A673 (cell line): ENCODE results near the gene KEL. TPM values are rescaled to one million over a fixed set of nuclear protein-coding genes. Genes with fewer than 3 reads are reported as not detected.

Experiments used
- BruUV-seq: library from RNA; stranded (reverse); fragments of 400-500 nt; replicated peaks from 2 replicates; lab custom pipeline; 2021; lab: Mats Ljungman, UMichigan
- CTCF ChIA-PET: fragments of 300-600 bp; sonication (Branson Sonifier 250); formaldehyde crosslinking; loops from one replicate; lab custom pipeline; 2022; ENCODE audit warnings: antibody characterized with exemption; lab: Charles Lee
- POLR2A ChIA-PET: fragments of 300-600 bp; sonication (Branson Sonifier 250); formaldehyde crosslinking; loops from one replicate; lab custom pipeline; 2022; ENCODE audit warnings: antibody characterized with exemption; ENCODE audit not compliant: low non-redundant PET; lab: Charles Lee
- DNase-seq: peaks from one replicate; pipeline ENCODE4 v3.0.0-alpha.2; 2015; ENCODE audit warnings: low spot score
- H3K27ac ChIP-seq: fragments of 200-600 bp; sonication (generic); 2 replicates; pipeline ENCODE4 v1.5.1; 2016; ENCODE audit warnings: mixed run types, low read depth, mild to moderate bottlenecking, mixed read lengths, antibody characterized with exemption, low read length; ENCODE audit not compliant: poor library complexity, severe bottlenecking
- H3K27me3 ChIP-seq: fragments of 200-600 bp; sonication (generic); replicated peaks from 2 replicates; pipeline ENCODE4 v1.6.1; 2017; ENCODE audit warnings: mixed run types, low read depth, mild to moderate bottlenecking, mixed read lengths, antibody characterized with exemption, low read length; ENCODE audit not compliant: insufficient read depth, poor library complexity
- H3K36me3 ChIP-seq: fragments of 200-600 bp; sonication (generic); 2 replicates; pipeline ENCODE4 v1.6.1; 2016; ENCODE audit warnings: mixed run types, mild to moderate bottlenecking, mixed read lengths, antibody characterized with exemption, low read length; ENCODE audit not compliant: insufficient read depth, poor library complexity, severe bottlenecking
- H3K4me1 ChIP-seq: fragments of 200-600 bp; sonication (generic); 2 replicates; pipeline ENCODE4 v1.6.1; 2017; ENCODE audit warnings: mixed run types, mild to moderate bottlenecking, mixed read lengths, antibody characterized with exemption, low read length; ENCODE audit not compliant: insufficient read depth, poor library complexity, severe bottlenecking
- H3K4me3 ChIP-seq: fragments of 200-600 bp; sonication (generic); 2 replicates; pipeline ENCODE4 v1.5.1; 2016; ENCODE audit warnings: low read depth, mixed run types, mild to moderate bottlenecking, mixed read lengths, low read length; ENCODE audit not compliant: poor library complexity, severe bottlenecking
- H3K9me3 ChIP-seq: fragments of 200-600 bp; sonication (generic); 2 replicates; pipeline ENCODE4 v1.6.1; 2016; ENCODE audit warnings: mixed run types, low read depth, mild to moderate bottlenecking, mixed read lengths, antibody characterized with exemption, low read length; ENCODE audit not compliant: poor library complexity, severe bottlenecking
- CTCF ChIP-seq: fragments of 300-800, 200-600 bp; sonication (generic); conservative IDR thresholded peaks from 2 replicates; pipeline ENCODE4 v1.5.1; 2017; ENCODE audit warnings: low read depth, mild to moderate bottlenecking, antibody characterized with exemption, low read length, moderate library complexity, mixed read lengths
- EZH2 ChIP-seq: fragments of 200-600 bp; sonication (generic); IDR thresholded peaks from 2 replicates; pipeline ENCODE4 v1.6.1; 2017; ENCODE audit warnings: borderline replicate concordance, low read depth, mild to moderate bottlenecking, mixed read lengths, antibody characterized with exemption, low read length; ENCODE audit not compliant: poor library complexity, severe bottlenecking
- intact Hi-C: fragments of 100-400 bp; cut with micrococcal nuclease; formaldehyde crosslinking; loops from one replicate; pipeline ENCODE4 v1.10.0; 2022; ENCODE audit not compliant: unreplicated experiment
- total RNA-seq: library from RNA; stranded (reverse); gene quantifications from 2 replicates; pipeline ENCODE4 v1.2.3, GENCODE V29; 2021

KEL gene
- total RNA-seq, 1 experiment from 2014 or later, result not detected

- no TSS peak for BruUV-seq
- POLR2A ChIA-PET, result no interaction called here
- peaks cover 21% of the 10 kb centered on the region for H3K27me3 ChIP-seq
- no peak for TF ChIP-seq CTCF
- no peak for TF ChIP-seq EZH2
- CTCF ChIA-PET, result no interaction called here
- no peaks in the 10 kb centered on the region for H3K4me1 ChIP-seq
- DNase-seq, result no peak
- no peak overlapping the region for H3K27ac ChIP-seq
- H3K36me3 ChIP-seq, result no peaks in the 10 kb centered on the region
- H3K9me3 ChIP-seq, result peaks cover 2% of the 10 kb centered on the region
- H3K4me3 ChIP-seq, result no peak overlapping the region
- intact Hi-C loops, result no loop called here
Measured at GRCh38 chr7:142908921-142909890, 53.0 kb downstream of the KEL start.

GRCh38 chr7:142908290-142908689, 53.9 kb downstream of the KEL start:
- DNase-seq, result no peak
- TF ChIP-seq CTCF, result no peak
- no peak for TF ChIP-seq EZH2
- no peaks in the 10 kb centered on the region for H3K36me3 ChIP-seq

GRCh38 chr7:142906643-142907042, 55.5 kb downstream of the KEL start:
- Histone ChIP-seq H3K4me1 (no peaks in the 10 kb centered on the region), H3K27me3 (peaks cover 13% of the 10 kb centered on the region), H3K36me3 (no peaks in the 10 kb centered on the region), H3K27ac (no peak overlapping the region), H3K4me3 (no peak overlapping the region), H3K9me3 (peaks cover 7% of the 10 kb centered on the region)
- CTCF ChIA-PET, result no interaction called here
- no TSS peak for BruUV-seq
- no peak for TF ChIP-seq CTCF
- intact Hi-C loops, result no loop called here
- no peak for DNase-seq
- POLR2A ChIA-PET, result no interaction called here

More at GRCh38 chr7:142908290-142908689, 53.9 kb downstream of the KEL start:
- ChIA-PET CTCF (no interaction called here), POLR2A (no interaction called here)
- Histone ChIP-seq H3K27ac (no peak overlapping the region), H3K4me1 (no peaks in the 10 kb centered on the region), H3K4me3 (no peak overlapping the region), H3K27me3 (peaks cover 21% of the 10 kb centered on the region), H3K9me3 (peaks cover 7% of the 10 kb centered on the region)
- no TSS peak for BruUV-seq
- intact Hi-C loops, result no loop called here
